GM12878 (cell line): ENCODE results near the gene GTF2B. TPM values are rescaled to one million over a fixed set of nuclear protein-coding genes. Genes with fewer than 3 reads are reported as not detected.

Source experiments
- ATAC-seq: fragments of 200-7000 bp; cut with Tn5 transposase; 3 replicates; pipeline ENCODE4 v1.9.1; 2020; ENCODE audit warnings: mild to moderate bottlenecking, moderate library complexity
- BruUV-seq: library from RNA; stranded (reverse); fragments of 400-500 nt; replicated peaks from 2 replicates; lab custom pipeline; 2021; lab: Mats Ljungman, UMichigan
- CTCF ChIA-PET: fragments of 300-600 bp; sonication (Branson Sonifier 250); formaldehyde crosslinking; extraction: SDS; loops from one replicate; lab custom pipeline; 2021; ENCODE audit warnings: inconsistent platforms; lab: Yijun Ruan, JAX
- POLR2A ChIA-PET: fragments of 350-600 bp; formaldehyde crosslinking; extraction: SDS; loops from one replicate; lab custom pipeline; 2021; ENCODE audit warnings: inconsistent platforms; lab: Charles Lee
- RAD21 ChIA-PET: fragments of 300-600 bp; sonication (Branson Sonifier 250); formaldehyde crosslinking; loops from one replicate; lab custom pipeline; 2023; ENCODE audit warnings: antibody characterized with exemption; ENCODE audit not compliant: unreplicated experiment; lab: Charles Lee
- SMC1A ChIA-PET: fragments of 300-600 bp; sonication (Branson Sonifier 250); formaldehyde crosslinking; loops from one replicate; lab custom pipeline; 2023; ENCODE audit not compliant: unreplicated experiment, uncharacterized antibody; lab: Charles Lee
- DNase-seq: peaks from one replicate; pipeline ENCODE4 v3.0.0-alpha.2; 2011; ENCODE audit warnings: low read depth, low spot score
- FAIRE-seq: peaks from 3 replicates; lab custom pipeline; 2011; peaks lifted over from hg19 to GRCh38; lab: Jason Lieb, UNC
- H2AFZ ChIP-seq: 2 replicates; pipeline ENCODE4 v1.6.0; 2011; ENCODE audit warnings: low read depth, low read length, control low read depth; ENCODE audit not compliant: control insufficient read depth
- H3K27ac ChIP-seq: 2 replicates; pipeline ENCODE4 v1.5.1; 2011; ENCODE audit warnings: control low read depth; ENCODE audit not compliant: control insufficient read depth, insufficient read depth
- H3K27me3 ChIP-seq, 2 experiments: replicated peaks in 1 of 2; 2 replicates each; pipeline versions ENCODE4 v1.6.0 to v1.6.1; 2011; ENCODE audit warnings: low read length in 1 of 2; ENCODE audit not compliant: control insufficient read depth in 2 of 2, insufficient read depth in 2 of 2
- H3K36me3 ChIP-seq, 2 experiments: 2 replicates each; pipeline ENCODE4 v1.5.1; 2011; ENCODE audit warnings: low read length in 1 of 2; ENCODE audit not compliant: control insufficient read depth in 2 of 2, insufficient read depth in 2 of 2
- H3K4me1 ChIP-seq: 2 replicates; pipeline ENCODE4 v1.6.1; 2011; ENCODE audit warnings: mild to moderate bottlenecking, low read length, moderate library complexity, mixed read lengths; ENCODE audit not compliant: control insufficient read depth, insufficient read depth
- H3K4me2 ChIP-seq: 2 replicates; pipeline ENCODE4 v1.6.0; 2011; ENCODE audit warnings: control low read depth; ENCODE audit not compliant: control insufficient read depth, insufficient read depth
- H3K4me3 ChIP-seq: fragments of 200-600 bp; sonication (generic); 2 replicates; pipeline ENCODE4 v1.5.1; 2016
- H3K79me2 ChIP-seq: 2 replicates; pipeline ENCODE4 v1.6.0; 2011; ENCODE audit warnings: low read length; ENCODE audit not compliant: control insufficient read depth, insufficient read depth
- H3K9ac ChIP-seq: 2 replicates; pipeline ENCODE4 v1.8.0; 2011; ENCODE audit warnings: low read length, control low read depth, mixed read lengths; ENCODE audit not compliant: control insufficient read depth, insufficient read depth
- H3K9me3 ChIP-seq: replicated peaks from 3 replicates; pipeline ENCODE4 v1.5.1; 2011; ENCODE audit warnings: mild to moderate bottlenecking, low read length; ENCODE audit not compliant: control insufficient read depth, insufficient read depth
- H4K20me1 ChIP-seq: 2 replicates; pipeline ENCODE4 v1.6.0; 2011; ENCODE audit not compliant: control insufficient read depth, insufficient read depth
- BCLAF1 ChIP-seq: fragments of 450-650 bp; IDR thresholded peaks from 2 replicates; pipeline ENCODE4 v1.6.1; 2017; ENCODE audit warnings: antibody characterized with exemption, mild to moderate bottlenecking, moderate library complexity
- CBX3 ChIP-seq: fragments of 200-600 bp; sonication (generic); IDR thresholded peaks from 2 replicates; pipeline ENCODE4 v1.6.1; 2016; ENCODE audit warnings: low read depth, borderline replicate concordance
- DPF2 ChIP-seq: fragments of 450-650 bp; IDR thresholded peaks from 2 replicates; pipeline ENCODE4 v1.6.1; 2017; ENCODE audit warnings: mild to moderate bottlenecking
- ETV6 ChIP-seq, 2 experiments: fragments of 450-650 bp in 1 of 2; IDR thresholded peaks in 1 of 2; conservative IDR thresholded peaks in 1 of 2; 2 replicates each; pipeline ENCODE4 v1.6.1; 2014; ENCODE audit warnings: antibody characterized with exemption in 1 of 2, borderline replicate concordance in 1 of 2, low read depth in 1 of 2, mild to moderate bottlenecking in 1 of 2, moderate library complexity in 1 of 2
- NFYB ChIP-seq: IDR thresholded peaks from 2 replicates; pipeline ENCODE4 v1.6.1; 2011; ENCODE audit warnings: low read depth, mild to moderate bottlenecking, low read length, improper control_type of control experiment, moderate library complexity; ENCODE audit not compliant: insufficient read depth
- PKNOX1 ChIP-seq: fragments of 450-650 bp; IDR thresholded peaks from 2 replicates; pipeline ENCODE4 v1.6.1; 2016; ENCODE audit warnings: mild to moderate bottlenecking
- POLR2AphosphoS5 ChIP-seq: IDR thresholded peaks from 2 replicates; pipeline ENCODE4 v1.6.1; 2011; ENCODE audit warnings: mild to moderate bottlenecking, low read length, inconsistent platforms
- RELA ChIP-seq: fragments of 450-650 bp; IDR thresholded peaks from 2 replicates; pipeline ENCODE4 v1.8.0; 2014; ENCODE audit warnings: borderline replicate concordance; ENCODE audit not compliant: partially characterized antibody
- REST ChIP-seq: IDR thresholded peaks from 2 replicates; pipeline ENCODE4 v1.6.1; 2012; ENCODE audit warnings: mild to moderate bottlenecking, low read depth, low read length
- SMAD5 ChIP-seq: IDR thresholded peaks from 2 replicates; pipeline ENCODE4 v1.6.1; 2016; ENCODE audit warnings: antibody characterized with exemption, low read depth
- TAF1 ChIP-seq: IDR thresholded peaks from 2 replicates; pipeline ENCODE4 v1.6.1; 2011; ENCODE audit warnings: mild to moderate bottlenecking, low read depth, low read length, borderline replicate concordance
- TCF7 ChIP-seq: IDR thresholded peaks from 2 replicates; pipeline ENCODE4 v1.6.1; 2014; ENCODE audit warnings: antibody characterized with exemption, borderline replicate concordance
- USF1 ChIP-seq: IDR thresholded peaks from 2 replicates; pipeline ENCODE4 v1.6.1; 2011; ENCODE audit warnings: borderline replicate concordance, low read depth, mild to moderate bottlenecking, moderate library complexity, mixed read lengths, low read length; ENCODE audit not compliant: insufficient read depth; ENCODE audit errors: extremely low read length
- WGBS: methylation state at CpG from one replicate; pipeline ENCODE4 v1.1.6; 2016; ENCODE audit warnings: low lambda C conversion rate; ENCODE audit not compliant: insufficient replicate concordance, insufficient coverage; ENCODE audit errors: missing lambda C conversion rate; 5-methylcytosine and 5-hydroxymethylcytosine counted together
- in situ Hi-C: fragments of 300-500 bp; cut with MboI; formaldehyde crosslinking; loops from 9 replicates; pipeline ENCODE4 v1.14.3; 2018; ENCODE audit warnings: mixed read lengths
- intact Hi-C: fragments of 100-400 bp; cut with micrococcal nuclease; formaldehyde crosslinking; loops from one replicate; pipeline ENCODE4 v1.14.2; 2022; ENCODE audit not compliant: unreplicated experiment
- polyA plus RNA-seq, 11 experiments: library from polyadenylated mRNA; depleted of rRNA in 4 of 11; unstranded in 6 of 11; stranded (reverse) in 5 of 11; fragments of >200 nt; fragmentation: Nextera tagmentation in 4 of 11; fragmentation: Illumina TruSeq in 1 of 11; extraction: Ambion mirVana in 4 of 11; extraction: Trizol in 1 of 11; gene quantifications; 1 replicate in 1 of 11; 2 replicates in 10 of 11; pipeline versions ENCODE4 v1.2.1 to v1.2.3, GENCODE V29; 2011 to 2016; ENCODE audit warnings: inconsistent platforms in 2 of 11, missing spikeins in 2 of 11, low read depth in 1 of 11
- total RNA-seq, 4 experiments: library from RNA; depleted of rRNA in 3 of 4; stranded (reverse); fragments of >200 nt in 3 of 4; fragmentation: Illumina TruSeq in 1 of 4; extraction: Trizol in 1 of 4; gene quantifications; 2 replicates each; pipeline versions ENCODE4 v1.2.1 to v1.2.3, GENCODE V29; 2013 to 2021

GTF2B gene
- total and polyA plus RNA-seq, 10 of the 15 experiments (the other 5 are each of a cell fraction or from before 2014, with no cell fraction given) = 27.9 to 79.7 (median 59.5) TPM

- WGBS = 0% methylated on average over 1 of the region's 1 CpG
- BruUV-seq = no TSS peak
- H3K9me3 ChIP-seq = peaks cover 21% of the 10 kb centered on the region; the same call in 2 of the 3 replicates
- H3K36me3 ChIP-seq = peaks cover 3 to 8% of the 10 kb centered on the region in 2 experiments; a peak in 3 of 4 replicates
- H3K79me2 ChIP-seq = no peaks in the 10 kb centered on the region
- no peak overlapping the region for H3K4me2 ChIP-seq
- intact Hi-C loops (no loop called here), in situ Hi-C loops (no loop called here)
- ChIA-PET RAD21 (no interaction called here), CTCF (no interaction called here), POLR2A (no interaction called here), SMC1A (no interaction called here)
- ATAC-seq = no peak
- H3K9ac ChIP-seq = no peak overlapping the region
- no peaks in the 10 kb centered on the region for H3K4me1 ChIP-seq
- no peak overlapping the region for H3K4me3 ChIP-seq
- no peak for DNase-seq
- H2AFZ ChIP-seq = no peak overlapping the region
- H3K27me3 ChIP-seq = no peaks in the 10 kb centered on the region
- no peak for FAIRE-seq
- H4K20me1 ChIP-seq = no peaks in the 10 kb centered on the region
- H3K27ac ChIP-seq = no peak overlapping the region
- no peak for TF ChIP-seq CBX3
- no peak for TF ChIP-seq SMAD5
- no peak for TF ChIP-seq REST
- no peak for TF ChIP-seq DPF2
- TF ChIP-seq BCLAF1 = no peak
- no peak for TF ChIP-seq USF1
- no peak for TF ChIP-seq NFYB
- no peak for TF ChIP-seq TAF1
- no peak for TF ChIP-seq ETV6 (conservative IDR thresholded peaks at IDR 0.05 in 1 of 2, IDR thresholded peaks at IDR 0.05 in 1 of 2; ENCODE audit: borderline replicate concordance in 1 of 2, low read depth in 1 of 2)
- no peak for TF ChIP-seq TCF7
- no peak for TF ChIP-seq RELA
- TF ChIP-seq POLR2AphosphoS5 = no peak
- TF ChIP-seq PKNOX1 = no peak
Observed at GRCh38 chr1:88916883-88917282, 25.5 kb upstream of the GTF2B start.
